Neural progenitor cell (in vitro differentiated cells): ENCODE data around the gene DYSF.

ENCODE experiments used
- EZH2 ChIP-seq: fragments of 200-600 bp; sonication (generic); IDR thresholded peaks from 2 replicates; pipeline ENCODE4 v1.6.1; 2017; ENCODE audit warnings: antibody characterized with exemption, mild to moderate bottlenecking, moderate library complexity
- EZH2phosphoT487 ChIP-seq: fragments of 200-600 bp; sonication (generic); IDR thresholded peaks from 2 replicates; pipeline ENCODE4 v1.6.1; 2017; ENCODE audit warnings: antibody characterized with exemption
- TF ChIP-seq, protein P1 (sequence below): fragments of 200-600 bp; sonication (generic); IDR thresholded peaks from 2 replicates; pipeline ENCODE4 v1.5.1; 2017; ENCODE audit warnings: antibody characterized with exemption, mild to moderate bottlenecking

DNA sequence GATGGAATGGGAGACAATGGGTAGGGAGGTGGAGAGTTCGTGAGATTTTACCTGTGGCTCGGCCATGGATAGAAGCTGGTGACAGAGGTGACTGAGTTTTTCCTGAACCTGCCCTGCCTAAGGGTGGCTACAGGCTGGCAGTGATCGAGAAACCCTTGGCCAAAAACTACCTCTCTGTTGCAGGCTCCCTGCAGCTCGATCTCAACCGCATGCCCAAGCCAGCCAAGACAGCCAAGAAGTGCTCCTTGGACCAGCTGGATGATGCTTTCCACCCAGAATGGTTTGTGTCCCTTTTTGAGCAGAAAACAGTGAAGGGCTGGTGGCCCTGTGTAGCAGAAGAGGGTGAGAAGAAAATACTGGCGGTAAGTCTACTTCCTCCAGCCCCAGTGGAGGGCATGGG lies 225.5 kb downstream of the DYSF start:
- TF ChIP-seq, protein P1, sequence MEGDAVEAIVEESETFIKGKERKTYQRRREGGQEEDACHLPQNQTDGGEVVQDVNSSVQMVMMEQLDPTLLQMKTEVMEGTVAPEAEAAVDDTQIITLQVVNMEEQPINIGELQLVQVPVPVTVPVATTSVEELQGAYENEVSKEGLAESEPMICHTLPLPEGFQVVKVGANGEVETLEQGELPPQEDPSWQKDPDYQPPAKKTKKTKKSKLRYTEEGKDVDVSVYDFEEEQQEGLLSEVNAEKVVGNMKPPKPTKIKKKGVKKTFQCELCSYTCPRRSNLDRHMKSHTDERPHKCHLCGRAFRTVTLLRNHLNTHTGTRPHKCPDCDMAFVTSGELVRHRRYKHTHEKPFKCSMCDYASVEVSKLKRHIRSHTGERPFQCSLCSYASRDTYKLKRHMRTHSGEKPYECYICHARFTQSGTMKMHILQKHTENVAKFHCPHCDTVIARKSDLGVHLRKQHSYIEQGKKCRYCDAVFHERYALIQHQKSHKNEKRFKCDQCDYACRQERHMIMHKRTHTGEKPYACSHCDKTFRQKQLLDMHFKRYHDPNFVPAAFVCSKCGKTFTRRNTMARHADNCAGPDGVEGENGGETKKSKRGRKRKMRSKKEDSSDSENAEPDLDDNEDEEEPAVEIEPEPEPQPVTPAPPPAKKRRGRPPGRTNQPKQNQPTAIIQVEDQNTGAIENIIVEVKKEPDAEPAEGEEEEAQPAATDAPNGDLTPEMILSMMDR, result no peak
- TF ChIP-seq EZH2phosphoT487 (no peak), EZH2 (no peak)
